ENCODE results near the gene DDX42. TPM values are rescaled to one million over a fixed set of nuclear protein-coding genes. Genes with fewer than 3 reads are reported as not detected.

The DDX42 gene
- total RNA-seq, 2 experiments from 2014 or later: 112 to 117 TPM

DNA sequence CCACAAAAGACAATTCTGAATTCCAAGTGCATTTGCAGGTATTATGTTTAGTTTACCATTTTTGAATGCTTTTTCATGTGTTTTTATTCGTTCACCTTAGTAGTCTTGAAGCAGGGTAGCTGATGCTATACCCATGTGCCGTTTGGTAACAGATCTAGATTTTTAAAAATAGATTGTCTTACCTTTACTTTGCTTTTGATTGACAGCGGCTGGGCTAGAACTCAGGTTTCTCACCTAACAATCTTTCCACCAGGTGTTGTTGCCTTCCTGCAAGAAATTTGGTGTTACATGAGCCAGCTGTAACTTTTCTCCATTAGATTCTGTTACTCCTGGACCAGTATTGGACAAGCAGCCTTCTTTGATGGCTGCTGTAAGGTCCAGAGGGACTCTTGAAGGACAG lies 55.0 kb downstream of the DDX42 start:
- intact Hi-C loops (cut with DNase I, micrococcal nuclease): loop anchor here in 1 of 2 experiments (5.0 kb wide), 2 partner anchors 132 to 207 kb away; partner anchors contain the start of gene MAP3K3
- Histone ChIP-seq H3K27ac (ENCODE audit: low read depth in 1 of 2, low read length in 2 of 2) (no peak overlapping the region), H3K36me3 (ENCODE audit: insufficient read depth, low read length) (peaks cover 73% of the 10 kb centered on the region), H3K4me3 (ENCODE audit: low read length) (no peak overlapping the region), H3K4me1 (ENCODE audit: insufficient read depth, low read length) (peaks cover 80% of the 10 kb centered on the region), H3K27me3 (ENCODE audit: control insufficient read depth in 1 of 2, insufficient read depth in 2 of 2, low read length in 2 of 2) (no peaks in the 10 kb centered on the region), H3K9me3 (ENCODE audit: control insufficient read depth in 1 of 2, insufficient read depth in 1 of 2, low read length in 2 of 2) (no peaks in the 10 kb centered on the region)
- CTCF ChIA-PET: interaction anchor here (5.6 kb wide), 1 partner anchor 20 kb away, joined by 21 read pairs; no protein-coding TSS in a partner anchor
- POLR2A ChIA-PET: interaction anchor here (0.8 to 7.3 kb wide), 8 partner anchors 11 to 207 kb away, joined by 3 to 86 read pairs (median 5); partner anchors contain the start of genes CCDC47, DDX42, MAP3K3 and SMARCD2
- TF ChIP-seq, protein P1, sequence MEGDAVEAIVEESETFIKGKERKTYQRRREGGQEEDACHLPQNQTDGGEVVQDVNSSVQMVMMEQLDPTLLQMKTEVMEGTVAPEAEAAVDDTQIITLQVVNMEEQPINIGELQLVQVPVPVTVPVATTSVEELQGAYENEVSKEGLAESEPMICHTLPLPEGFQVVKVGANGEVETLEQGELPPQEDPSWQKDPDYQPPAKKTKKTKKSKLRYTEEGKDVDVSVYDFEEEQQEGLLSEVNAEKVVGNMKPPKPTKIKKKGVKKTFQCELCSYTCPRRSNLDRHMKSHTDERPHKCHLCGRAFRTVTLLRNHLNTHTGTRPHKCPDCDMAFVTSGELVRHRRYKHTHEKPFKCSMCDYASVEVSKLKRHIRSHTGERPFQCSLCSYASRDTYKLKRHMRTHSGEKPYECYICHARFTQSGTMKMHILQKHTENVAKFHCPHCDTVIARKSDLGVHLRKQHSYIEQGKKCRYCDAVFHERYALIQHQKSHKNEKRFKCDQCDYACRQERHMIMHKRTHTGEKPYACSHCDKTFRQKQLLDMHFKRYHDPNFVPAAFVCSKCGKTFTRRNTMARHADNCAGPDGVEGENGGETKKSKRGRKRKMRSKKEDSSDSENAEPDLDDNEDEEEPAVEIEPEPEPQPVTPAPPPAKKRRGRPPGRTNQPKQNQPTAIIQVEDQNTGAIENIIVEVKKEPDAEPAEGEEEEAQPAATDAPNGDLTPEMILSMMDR (IDR thresholded peaks at IDR 0.05): no peak
- peaks cover 77% of the 10 kb centered on the region for H3K4me1 Mint-ChIP-seq (ENCODE audit: low read depth)
- H3K27me3 Mint-ChIP-seq: no peaks in the 10 kb centered on the region
- ATAC-seq (ENCODE audit: poor library complexity): no peak
- H3K27ac Mint-ChIP-seq: peak overlapping the region; percentile 96
- peaks cover 100% of the 10 kb centered on the region for H3K36me3 Mint-ChIP-seq (ENCODE audit: low read depth)
- no peak for DNase-seq
- H3K9me3 Mint-ChIP-seq: no peaks in the 10 kb centered on the region
- H3K4me3 Mint-ChIP-seq: peak overlapping the region; percentile 71

DNA sequence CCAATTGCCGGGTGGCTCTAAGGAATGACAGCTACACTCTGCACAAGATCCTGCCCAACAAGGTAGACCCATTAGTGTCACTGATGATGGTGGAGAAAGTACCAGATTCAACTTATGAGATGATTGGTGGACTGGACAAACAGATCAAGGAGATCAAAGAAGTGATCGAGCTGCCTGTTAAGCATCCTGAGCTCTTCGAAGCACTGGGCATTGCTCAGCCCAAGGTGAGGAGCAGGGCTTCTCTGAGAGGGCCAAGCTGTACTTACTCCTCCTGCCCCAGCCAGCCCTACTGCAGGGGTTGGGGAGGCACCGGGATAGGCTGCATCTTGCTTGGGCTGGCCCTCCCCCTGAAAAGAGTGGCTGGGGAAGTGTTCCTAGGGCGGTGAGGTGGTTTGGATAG lies 56.3 kb downstream of the DDX42 start:
- POLR2A ChIA-PET: interaction anchor here (1.3 to 7.3 kb wide), 3 partner anchors 11 to 132 kb away, joined by 4 to 86 read pairs (median 5); partner anchors contain the start of genes CCDC47, DDX42 and SMARCD2

DNA sequence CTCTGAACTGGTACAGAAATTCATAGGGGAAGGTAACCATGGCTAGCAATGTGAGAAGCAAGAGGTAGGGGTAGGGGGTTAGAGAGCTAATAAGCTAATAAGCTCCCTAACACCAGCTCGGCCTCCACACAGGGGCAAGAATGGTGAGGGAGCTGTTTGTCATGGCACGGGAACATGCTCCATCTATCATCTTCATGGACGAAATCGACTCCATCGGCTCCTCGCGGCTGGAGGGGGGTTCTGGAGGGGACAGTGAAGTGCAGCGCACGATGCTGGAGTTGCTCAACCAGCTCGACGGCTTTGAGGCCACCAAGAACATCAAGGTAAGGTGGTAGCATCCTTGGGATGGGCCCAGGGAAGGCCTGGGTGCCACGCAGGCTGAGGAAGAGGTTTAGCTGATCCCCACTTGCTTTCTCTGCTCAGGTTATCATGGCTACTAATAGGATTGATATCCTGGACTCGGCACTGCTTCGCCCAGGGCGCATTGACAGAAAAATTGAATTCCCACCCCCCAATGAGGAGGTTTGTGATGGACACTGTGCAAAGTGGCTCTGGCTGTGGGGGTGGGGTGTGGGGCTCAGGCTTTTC lies 57.0 kb downstream of the DDX42 start:
- TF ChIP-seq, protein P1 (IDR thresholded peaks at IDR 0.05): no peak
- Histone ChIP-seq H3K9me3 (ENCODE audit: control insufficient read depth in 1 of 2, insufficient read depth in 1 of 2, low read length in 2 of 2) (no peaks in the 10 kb centered on the region), H3K4me1 (ENCODE audit: insufficient read depth, low read length) (peaks cover 76% of the 10 kb centered on the region), H3K4me3 (ENCODE audit: low read length) (no peak overlapping the region), H3K36me3 (ENCODE audit: insufficient read depth, low read length) (peaks cover 74% of the 10 kb centered on the region), H3K27ac (ENCODE audit: low read depth in 1 of 2, low read length in 2 of 2) (peak overlapping the region in 1 of 2 donors; percentile 37), H3K27me3 (ENCODE audit: control insufficient read depth in 1 of 2, insufficient read depth in 2 of 2, low read length in 2 of 2) (no peaks in the 10 kb centered on the region)
- Mint-ChIP-seq H3K36me3 (ENCODE audit: low read depth) (peaks cover 100% of the 10 kb centered on the region), H3K27me3 (no peaks in the 10 kb centered on the region), H3K9me3 (no peaks in the 10 kb centered on the region), H3K4me3 (peak overlapping the region; percentile 71), H3K27ac (peak overlapping the region; percentile 96), H3K4me1 (ENCODE audit: low read depth) (peaks cover 81% of the 10 kb centered on the region)
- ATAC-seq (ENCODE audit: poor library complexity): no peak
- DNase-seq: no peak
- POLR2A ChIA-PET: interaction anchor here (0.6 to 7.3 kb wide), 7 partner anchors 10 to 136 kb away, joined by 3 to 86 read pairs (median 5); partner anchors contain the start of genes CCDC47, DDX42, SMARCD2 and STRADA
- intact Hi-C loops (cut with DNase I, micrococcal nuclease): loop anchor here in 1 of 2 experiments (10.0 kb wide), 1 partner anchor 406 kb away; no protein-coding TSS in a partner anchor
- CTCF ChIA-PET: interaction anchor here (0.7 to 1.7 kb wide), 2 partner anchors 10 to 18 kb away, joined by 3 to 11 read pairs; no protein-coding TSS in a partner anchor

More for the DNA sequence above, 56.3 kb downstream of the DDX42 start:
- Histone ChIP-seq H3K36me3 (ENCODE audit: insufficient read depth, low read length) (peaks cover 73% of the 10 kb centered on the region), H3K4me1 (ENCODE audit: insufficient read depth, low read length) (peaks cover 80% of the 10 kb centered on the region), H3K27ac (ENCODE audit: low read depth in 1 of 2, low read length in 2 of 2) (peak overlapping the region in 1 of 2 donors; percentile 26), H3K4me3 (ENCODE audit: low read length) (no peak overlapping the region), H3K27me3 (ENCODE audit: control insufficient read depth in 1 of 2, insufficient read depth in 2 of 2, low read length in 2 of 2) (no peaks in the 10 kb centered on the region), H3K9me3 (ENCODE audit: control insufficient read depth in 1 of 2, insufficient read depth in 1 of 2, low read length in 2 of 2) (no peaks in the 10 kb centered on the region)
- intact Hi-C loops (cut with DNase I, micrococcal nuclease): loop anchor here in 1 of 2 experiments (10.0 kb wide), 1 partner anchor 405 kb away; no protein-coding TSS in a partner anchor
- DNase-seq (no peak), ATAC-seq (ENCODE audit: poor library complexity) (no peak)
- Mint-ChIP-seq H3K9me3 (no peaks in the 10 kb centered on the region), H3K27me3 (no peaks in the 10 kb centered on the region), H3K36me3 (ENCODE audit: low read depth) (peaks cover 100% of the 10 kb centered on the region), H3K27ac (peak overlapping the region; percentile 96), H3K4me3 (peak overlapping the region; percentile 71), H3K4me1 (ENCODE audit: low read depth) (peaks cover 85% of the 10 kb centered on the region)
- TF ChIP-seq, protein P1 (IDR thresholded peaks at IDR 0.05): no peak
- CTCF ChIA-PET: interaction anchor here (0.7 to 1.7 kb wide), 2 partner anchors 11 to 19 kb away, joined by 3 to 11 read pairs; no protein-coding TSS in a partner anchor

Data from CD4-positive, alpha-beta T cell (primary cell).